Measurements from ENCODE around the gene FOXO4. TPM values are rescaled to one million over a fixed set of nuclear protein-coding genes. Genes with fewer than 3 reads are reported as not detected.

Gene FOXO4
- total and polyA plus RNA-seq, 10 of the 15 experiments (the other 5 are each of a cell fraction or from before 2014, with no cell fraction given) = 0.05 to 6.9 (median 2.3) TPM

GRCh38 chrX:71098951-71099506 lies 3.4 kb downstream of the FOXO4 start:
- no peak for TF ChIP-seq BMI1 (IDR thresholded peaks at IDR 0.05; ENCODE audit: borderline replicate concordance)
- no peak for TF ChIP-seq PAX5 (IDR thresholded peaks at IDR 0.05; ENCODE audit: borderline replicate concordance, low read depth, low read length)
- no peak for TF ChIP-seq ZBTB33 (IDR thresholded peaks at IDR 0.05)
- TF ChIP-seq NFIC (IDR thresholded peaks at IDR 0.05; ENCODE audit: low read depth, low read length) = no peak
- TF ChIP-seq DPF2 (IDR thresholded peaks at IDR 0.05) = no peak
- no peak for TF ChIP-seq ATF3 (IDR thresholded peaks at IDR 0.05; ENCODE audit: borderline replicate concordance, extremely low read depth, low read depth, low read length)
- TF ChIP-seq KLF5 (IDR thresholded peaks at IDR 0.05; ENCODE audit: partially characterized antibody) = no peak
- no peak for TF ChIP-seq SMC3 (IDR thresholded peaks at IDR 0.05; ENCODE audit: borderline replicate concordance, low read length)
- TF ChIP-seq SMAD1 (IDR thresholded peaks at IDR 0.05; ENCODE audit: low read depth, partially characterized antibody) = no peak
- TF ChIP-seq NFYA (IDR thresholded peaks at IDR 0.05; ENCODE audit: borderline replicate concordance, low read depth, low read length) = no peak
- TF ChIP-seq ATF7 (IDR thresholded peaks at IDR 0.05; ENCODE audit: low read depth) = no peak
- no peak for TF ChIP-seq MAX (IDR thresholded peaks at IDR 0.05; ENCODE audit: low read depth, low read length)
- no peak for TF ChIP-seq PKNOX1 (IDR thresholded peaks at IDR 0.05)
- TF ChIP-seq ETV6 (conservative IDR thresholded peaks at IDR 0.05 in 1 of 2, IDR thresholded peaks at IDR 0.05 in 1 of 2; ENCODE audit: borderline replicate concordance in 1 of 2, low read depth in 1 of 2) = no peak
- no peak for TF ChIP-seq LARP7 (IDR thresholded peaks at IDR 0.05)
- no peak for TF ChIP-seq NR2C1 (IDR thresholded peaks at IDR 0.05)
- no peak for TF ChIP-seq HSF1 (IDR thresholded peaks at IDR 0.05; ENCODE audit: low read depth, low read length)
- CTCF ChIA-PET = interaction anchor here (0.5 to 5.2 kb wide), 8 partner anchors 11 to 130 kb away, joined by 3 to 82 read pairs (median 16); partner anchors contain the start of genes IL2RG and MED12
- H3K27ac ChIP-seq (ENCODE audit: control insufficient read depth, insufficient read depth) = no peak overlapping the region
- H3K4me1 ChIP-seq (ENCODE audit: control insufficient read depth, insufficient read depth, low read length) = no peaks in the 10 kb centered on the region
- DNase-seq (ENCODE audit: low read depth, low spot score) (no peak), FAIRE-seq (no peak), ATAC-seq (no peak)
- no peak overlapping the region for H3K4me3 ChIP-seq
- no peaks in the 10 kb centered on the region for H3K9me3 ChIP-seq (replicated peaks; ENCODE audit: control insufficient read depth, insufficient read depth, low read length)
- POLR2A ChIA-PET = interaction anchor here (0.6 to 5.1 kb wide), 7 partner anchors 13 to 280 kb away, joined by 3 to 60 read pairs (median 4); partner anchors contain the start of gene IL2RG
- no peak overlapping the region for H3K4me2 ChIP-seq (ENCODE audit: control insufficient read depth, insufficient read depth)
- in situ Hi-C loops (cut with MboI) = no loop called here
- H2AFZ ChIP-seq (ENCODE audit: control insufficient read depth, low read depth, low read length) = no peak overlapping the region
- no peaks in the 10 kb centered on the region for H3K36me3 ChIP-seq (ENCODE audit: control insufficient read depth in 2 of 2, insufficient read depth in 2 of 2, low read length in 1 of 2)
- no peak overlapping the region for H3K9ac ChIP-seq (ENCODE audit: control insufficient read depth, insufficient read depth, low read length)
- BruUV-seq (replicated peaks) = no TSS peak
- 46% methylated on average over 4 of the region's 5 CpGs for WGBS (ENCODE audit: insufficient coverage, insufficient replicate concordance, low lambda C conversion rate, missing lambda C conversion rate)
- no peaks in the 10 kb centered on the region for H3K79me2 ChIP-seq (ENCODE audit: control insufficient read depth, insufficient read depth, low read length)
- intact Hi-C loops (cut with micrococcal nuclease; ENCODE audit: unreplicated experiment) = loop anchor here (1.0 to 10.0 kb wide), 3 partner anchors 30 to 186 kb away; partner anchors contain the start of gene NONO
- no peaks in the 10 kb centered on the region for H4K20me1 ChIP-seq (ENCODE audit: control insufficient read depth, insufficient read depth)
- SMC1A ChIA-PET (ENCODE audit: uncharacterized antibody, unreplicated experiment) = interaction anchor here (0.8 to 6.2 kb wide), 10 partner anchors 13 to 184 kb away, joined by 3 to 46 read pairs (median 5); partner anchors contain the start of genes IL2RG, MED12 and NONO
- RAD21 ChIA-PET (ENCODE audit: unreplicated experiment) = interaction anchor here (0.8 to 2.7 kb wide), 9 partner anchors 12 to 184 kb away, joined by 3 to 29 read pairs (median 6); partner anchors contain the start of genes IL2RG, MED12, NLGN3 and NONO
- H3K27me3 ChIP-seq (replicated peaks in 1 of 2; ENCODE audit: control insufficient read depth in 2 of 2, insufficient read depth in 2 of 2, low read length in 1 of 2) = no peaks in the 10 kb centered on the region

Data from GM12878 (cell line).